H1 (cell line): Measurements from ENCODE around the gene LIPE. TPM values are rescaled to one million over a fixed set of nuclear protein-coding genes. Genes with fewer than 3 reads are reported as not detected.

Experiments used
- ASH2L ChIP-seq: fragments of 200-600, 300-600 bp; sonication (generic); IDR thresholded peaks from one replicate; pipeline ENCODE4 v1.7.1; 2017; ENCODE audit warnings: low read length
- ATF2 ChIP-seq: IDR thresholded peaks from 2 replicates; pipeline ENCODE4 v1.6.1; 2012; ENCODE audit warnings: low read length, inconsistent platforms
- CHD2 ChIP-seq: IDR thresholded peaks from 2 replicates; pipeline ENCODE4 v1.6.1; 2012; ENCODE audit warnings: low read length, improper control_type of control experiment
- CREB1 ChIP-seq: IDR thresholded peaks from 2 replicates; pipeline ENCODE4 v1.6.1; 2012; ENCODE audit warnings: inconsistent platforms
- CTCF ChIP-seq, 3 experiments: IDR thresholded peaks; 1 replicate in 2 of 3; 2 replicates in 1 of 3; pipeline versions ENCODE4 v1.5.1 to v1.6.1; 2011; ENCODE audit warnings: low read length in 3 of 3, mild to moderate bottlenecking in 3 of 3, inconsistent platforms in 2 of 3, low read depth in 1 of 3, moderate library complexity in 1 of 3; ENCODE audit not compliant: insufficient read depth in 1 of 3; ENCODE audit errors: control extremely low read depth in 1 of 3
- HDAC2 ChIP-seq, 2 experiments: fragments of 300-600 bp in 1 of 2; sonication (generic) in 1 of 2; IDR thresholded peaks; 2 replicates each; pipeline ENCODE4 v1.6.1; 2011 to 2012; ENCODE audit warnings: low read depth in 2 of 2, low read length in 2 of 2, mild to moderate bottlenecking in 2 of 2, moderate library complexity in 2 of 2, borderline replicate concordance in 1 of 2, inconsistent platforms in 1 of 2
- JUN ChIP-seq: IDR thresholded peaks from 2 replicates; pipeline ENCODE4 v1.6.1; 2011; ENCODE audit warnings: low read depth, mild to moderate bottlenecking, improper control_type of control experiment, low read length
- MAX ChIP-seq: IDR thresholded peaks from 2 replicates; pipeline ENCODE4 v1.6.1; 2012; ENCODE audit warnings: inconsistent platforms
- POLR2AphosphoS5 ChIP-seq: IDR thresholded peaks from 2 replicates; pipeline ENCODE4 v1.6.1; 2011; ENCODE audit warnings: low read depth, low read length
- POU5F1 ChIP-seq: IDR thresholded peaks from 2 replicates; pipeline ENCODE4 v1.6.1; 2011; ENCODE audit warnings: low read depth, mild to moderate bottlenecking, low read length, moderate library complexity
- RFX5 ChIP-seq: IDR thresholded peaks from 2 replicates; pipeline ENCODE4 v1.6.1; 2011; ENCODE audit warnings: low read depth, low read length, improper control_type of control experiment, borderline replicate concordance
- SAP30 ChIP-seq: fragments of 300-600 bp; sonication (generic); IDR thresholded peaks from 2 replicates; pipeline ENCODE4 v1.7.1; 2012; ENCODE audit warnings: low read length, moderate library complexity, mild to moderate bottlenecking, inconsistent platforms; ENCODE audit not compliant: insufficient read depth, insufficient replicate concordance
- SP4 ChIP-seq: IDR thresholded peaks from 2 replicates; pipeline ENCODE4 v1.6.1; 2012; ENCODE audit warnings: low read length, inconsistent platforms
- TAF1 ChIP-seq: IDR thresholded peaks from 2 replicates; pipeline ENCODE4 v1.6.1; 2011; ENCODE audit warnings: mild to moderate bottlenecking, low read depth, low read length
- polyA plus RNA-seq, 7 experiments: library from polyadenylated mRNA; depleted of rRNA in 3 of 7; stranded (reverse) in 5 of 7; unstranded in 2 of 7; fragments of >200 nt in 5 of 7; fragments of 200-250 nt in 2 of 7; gene quantifications; 1 replicate in 5 of 7; 2 replicates in 1 of 7; 4 replicates in 1 of 7; pipeline versions ENCODE4 v1.2.1 to v1.2.3, GENCODE V29; 2011 to 2013; ENCODE audit warnings: missing spikeins in 2 of 7, mixed read lengths in 2 of 7
- total RNA-seq: library from RNA; stranded (reverse); fragmentation: NEBNext Ultra II Directional; extraction: Animal tissue kit (Norgen Biotek cat#: 25700); gene quantifications from 2 replicates; pipeline ENCODE4 v1.2.1, GENCODE V29; 2021

LIPE gene
- total and polyA plus RNA-seq, 2 of the 8 experiments (the other 6 are each of a cell fraction or from before 2014, with no cell fraction given): 8.7 to 15.9 TPM

- TF ChIP-seq CREB1: peak; percentile 90
- peak; percentile 54 for TF ChIP-seq ASH2L
- peak; percentile 93 for TF ChIP-seq CHD2
- peak; percentile 79 for TF ChIP-seq POLR2AphosphoS5
- 0 out of 2 replicates have a peak, but pooled peaks have one; percentile 39 for TF ChIP-seq JUN
- TF ChIP-seq ATF2: peak; percentile 85
- no peak for TF ChIP-seq CTCF (IDR thresholded peaks at IDR 0.05; ENCODE audit: control extremely low read depth in 1 of 3, insufficient read depth in 1 of 3, low read depth in 1 of 3, low read length in 3 of 3)
- TF ChIP-seq HDAC2 (IDR thresholded peaks at IDR 0.05; ENCODE audit: borderline replicate concordance in 1 of 2, low read depth in 2 of 2, low read length in 2 of 2): peak; percentile 22 to 68; a peak in 1 of 4 replicates
- TF ChIP-seq RFX5: peak; percentile 42; the same call in 1 of the 2 replicates
- TF ChIP-seq MAX: peak; percentile 58
- no peak for TF ChIP-seq POU5F1
- TF ChIP-seq SP4: no peak
- no peak for TF ChIP-seq SAP30
- peak; percentile 79 for TF ChIP-seq TAF1
These were observed 30.6 kb downstream of the LIPE start (continued) for GRCh38 chr19:42396381-42397262.
